Glomerular visceral epithelial cell (primary cell): Measurements from ENCODE around the gene MAGI1.

Experiments
- DNase-seq: peaks from one replicate; pipeline ENCODE4 v3.0.0-alpha.2; 2016; ENCODE audit errors: extremely low spot score

Gene MAGI1

GRCh38 chr3:65974509-65974908 lies 64.2 kb downstream of the MAGI1 start:
- no peak for DNase-seq

DNA sequence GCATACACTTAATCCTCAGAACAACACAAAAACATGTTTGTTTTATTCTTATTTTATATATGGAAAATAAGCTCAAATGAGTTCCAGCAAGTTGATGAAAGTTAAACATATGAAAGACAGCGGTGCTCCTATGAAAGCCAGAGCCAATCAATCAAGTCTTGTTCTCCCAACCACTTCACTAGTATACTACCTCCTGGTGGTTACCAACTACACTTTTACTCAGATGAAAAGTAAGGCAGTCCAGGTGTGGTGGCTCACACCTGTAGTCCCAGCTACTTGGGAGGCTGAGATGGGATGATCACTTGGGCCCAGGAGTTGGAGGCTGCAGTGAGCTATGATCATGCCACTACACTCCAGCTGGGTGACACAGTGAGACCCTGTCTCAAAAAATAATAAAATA lies 66.0 kb downstream of the MAGI1 start:
- no peak for DNase-seq

DNA sequence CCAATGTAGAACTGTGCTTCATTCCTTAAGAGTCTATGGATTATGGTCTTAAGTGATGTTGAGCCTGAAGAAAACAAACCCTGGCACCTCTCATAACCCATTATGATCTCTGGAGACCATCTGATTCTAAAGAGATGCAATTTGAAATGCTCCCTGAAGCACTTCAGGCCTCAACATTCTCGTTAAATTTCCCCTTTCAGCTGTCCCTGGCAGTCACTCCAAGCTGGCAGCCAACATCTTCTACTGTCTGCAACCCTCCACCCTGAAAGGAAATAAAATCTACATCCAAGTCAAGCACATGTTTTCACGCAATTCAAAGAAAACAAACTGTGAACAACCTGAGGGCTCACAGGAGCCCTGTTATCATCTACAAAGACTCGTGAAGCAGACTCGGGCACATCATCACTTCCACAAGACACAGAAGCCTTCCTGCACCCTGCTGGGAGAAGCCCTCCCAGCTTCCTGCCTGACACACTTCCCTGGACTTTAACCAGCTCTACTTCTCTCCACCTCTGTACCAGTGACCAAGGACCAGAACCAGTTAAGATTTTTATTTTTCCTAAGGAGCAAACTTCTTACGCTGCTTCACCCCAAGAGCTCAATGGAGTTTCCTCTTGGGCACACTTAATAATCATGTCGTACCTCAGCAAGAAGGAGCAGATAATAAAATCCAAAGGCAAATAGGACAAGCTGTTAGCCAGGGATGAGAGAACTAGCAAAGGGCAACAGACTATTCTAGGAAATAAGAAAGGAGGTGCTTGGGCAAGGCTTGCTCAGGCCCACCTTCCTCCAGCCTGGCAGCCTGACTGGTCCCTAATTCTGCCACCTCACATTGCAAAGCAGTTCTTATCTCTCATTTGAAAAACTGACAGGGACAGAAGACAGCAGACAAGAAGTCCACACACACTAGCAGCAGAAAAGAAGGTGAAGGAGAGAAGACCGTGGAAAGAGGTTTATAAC lies 67.1 kb downstream of the MAGI1 start:
- no peak for DNase-seq

DNA sequence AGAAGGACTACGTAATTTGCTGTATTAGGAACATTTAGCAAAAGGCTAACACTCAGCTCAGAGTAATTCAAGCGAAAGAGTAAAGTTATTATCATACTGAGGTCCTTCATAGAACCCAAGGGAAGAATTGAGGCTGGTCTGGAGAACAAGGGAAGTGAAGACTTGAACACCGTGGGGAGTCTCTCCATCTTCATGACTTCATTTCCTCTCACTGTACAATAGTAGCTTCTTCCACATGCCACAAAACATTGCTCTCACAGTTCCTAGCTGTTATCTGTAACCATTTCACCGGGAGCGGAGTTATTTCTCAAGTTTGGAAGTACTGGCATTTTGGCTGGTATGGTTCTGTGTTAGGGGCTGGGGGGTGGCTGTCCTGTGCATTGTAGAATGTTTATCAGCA lies 69.7 kb downstream of the MAGI1 start:
- no peak for DNase-seq

DNA sequence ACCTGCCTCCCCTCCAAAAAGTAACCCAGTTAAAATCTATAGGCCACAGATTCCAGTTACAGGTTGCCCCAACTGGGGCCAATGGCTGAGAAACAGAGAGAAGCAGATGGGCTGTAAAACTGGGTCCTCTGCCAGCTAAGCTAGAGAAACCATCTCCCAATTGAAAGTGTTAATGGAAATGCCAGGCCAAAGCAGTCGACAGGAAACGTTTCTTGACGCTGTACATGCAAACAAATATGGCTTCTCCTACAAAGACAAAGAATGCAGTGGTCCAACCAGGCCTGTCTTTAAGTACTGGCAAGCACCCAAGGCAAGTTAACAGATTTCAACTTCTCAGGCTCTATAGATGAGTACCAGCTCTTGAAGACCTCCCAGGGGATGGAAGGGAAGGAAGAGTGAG lies 71.3 kb downstream of the MAGI1 start:
- DNase-seq, result no peak

- no peak for DNase-seq
Measured at GRCh38 chr3:65964838-65965237, 73.9 kb downstream of the MAGI1 start.

GRCh38 chr3:65963787-65964677 lies 74.7 kb downstream of the MAGI1 start:
- DNase-seq, result peak; percentile 79

DNA sequence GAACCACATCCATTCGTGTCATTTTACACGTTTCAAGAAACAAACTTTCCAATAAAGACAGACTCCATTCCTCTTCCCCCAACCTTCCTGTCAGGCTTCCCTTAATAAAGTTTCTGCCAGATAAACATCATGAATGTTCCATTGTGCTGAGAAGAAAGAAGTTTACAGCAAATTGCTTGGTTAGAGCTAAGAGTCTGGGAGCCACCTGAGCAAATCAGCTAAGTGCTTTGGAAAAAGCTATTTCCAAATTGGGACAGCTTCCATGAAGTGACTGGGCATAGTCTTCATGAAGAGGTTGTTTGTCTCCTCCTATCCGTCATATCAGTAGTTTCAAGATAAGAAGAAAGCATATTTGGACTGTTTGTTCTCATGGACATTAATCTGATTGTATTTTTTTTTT lies 77.0 kb downstream of the MAGI1 start:
- DNase-seq, result no peak

GRCh38 chr3:65961128-65961527 lies 77.6 kb downstream of the MAGI1 start:
- no peak for DNase-seq

DNA sequence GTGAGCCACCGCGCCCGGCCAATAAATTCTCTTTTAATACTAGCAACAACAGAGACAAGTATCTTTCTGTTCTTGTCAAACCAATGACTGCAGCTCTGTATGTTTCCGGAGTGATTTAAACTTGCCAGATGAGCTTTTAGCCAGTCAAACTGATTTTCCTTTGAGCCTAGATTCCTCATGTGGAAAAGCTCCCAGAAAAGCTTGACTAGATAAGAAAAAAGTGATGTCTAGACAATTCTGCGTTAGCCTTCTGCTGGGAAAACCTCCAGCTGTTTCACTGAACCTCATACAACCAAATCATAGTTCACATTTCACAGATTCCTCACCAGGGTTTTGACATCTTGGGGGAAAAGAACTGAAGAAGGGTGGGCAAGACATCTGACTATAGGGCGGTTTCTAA lies 78.6 kb downstream of the MAGI1 start:
- no peak for DNase-seq

GRCh38 chr3:65958216-65958615 lies 80.5 kb downstream of the MAGI1 start:
- DNase-seq, result no peak

GRCh38 chr3:65955792-65956477 lies 82.8 kb downstream of the MAGI1 start:
- DNase-seq, result peak; percentile 50

- DNase-seq, result peak; percentile 84
Measured at GRCh38 chr3:65953881-65954733, 84.6 kb downstream of the MAGI1 start.

- DNase-seq, result peak; percentile 37
Measured at GRCh38 chr3:65953301-65953812, 85.4 kb downstream of the MAGI1 start.

DNA sequence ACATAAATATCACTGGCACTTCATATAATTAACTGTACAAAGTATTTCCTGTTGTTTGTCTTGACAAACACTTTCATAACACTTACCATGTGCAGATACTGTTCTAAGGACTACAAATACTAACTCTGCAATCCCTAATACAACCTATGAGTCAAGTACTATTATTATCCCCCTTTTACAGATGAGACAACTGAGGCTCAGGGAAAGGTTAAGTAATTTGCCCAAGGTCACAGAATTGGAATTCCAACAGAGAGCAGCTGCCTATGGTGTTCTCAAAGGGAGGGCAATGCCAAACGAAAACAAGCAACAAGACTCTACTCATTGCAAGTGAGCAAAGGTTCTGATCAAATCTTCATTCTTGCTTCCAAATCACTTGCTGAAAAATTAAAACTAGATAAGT lies 85.9 kb downstream of the MAGI1 start:
- no peak for DNase-seq

DNA sequence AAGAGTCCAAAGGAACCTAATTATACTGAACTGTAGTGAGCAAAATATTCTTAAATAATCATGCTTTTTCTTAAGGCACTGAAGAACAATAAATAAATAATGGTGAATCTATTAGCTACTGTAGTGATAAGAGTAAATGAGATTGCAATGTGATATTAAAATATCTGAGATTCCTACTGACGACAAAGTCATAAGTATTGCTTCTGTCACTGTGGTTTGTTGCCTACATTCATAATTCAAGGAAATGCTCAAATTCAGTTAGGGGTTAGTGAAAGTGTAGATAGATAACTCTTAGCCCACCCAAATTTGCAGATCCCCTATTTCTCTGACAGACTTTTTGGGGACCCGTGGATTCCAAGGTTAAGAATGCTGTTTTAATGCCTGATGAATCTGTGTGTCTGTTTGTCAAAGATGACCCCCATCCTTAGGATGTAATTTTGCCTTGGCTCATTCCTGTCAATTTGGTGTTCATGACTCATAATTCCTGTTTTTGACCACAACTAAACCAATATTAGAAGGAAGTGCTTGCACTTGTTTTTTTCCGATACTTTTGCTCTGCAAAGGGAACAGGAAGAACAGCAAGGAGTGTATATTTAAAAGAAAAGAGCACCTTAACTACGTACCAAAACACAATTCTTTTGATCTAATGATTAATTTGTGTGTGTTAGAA lies 86.7 kb downstream of the MAGI1 start:
- DNase-seq, result peak; percentile 32

- DNase-seq, result no peak
Measured at GRCh38 chr3:65950340-65951326, 88.1 kb downstream of the MAGI1 start.

DNA sequence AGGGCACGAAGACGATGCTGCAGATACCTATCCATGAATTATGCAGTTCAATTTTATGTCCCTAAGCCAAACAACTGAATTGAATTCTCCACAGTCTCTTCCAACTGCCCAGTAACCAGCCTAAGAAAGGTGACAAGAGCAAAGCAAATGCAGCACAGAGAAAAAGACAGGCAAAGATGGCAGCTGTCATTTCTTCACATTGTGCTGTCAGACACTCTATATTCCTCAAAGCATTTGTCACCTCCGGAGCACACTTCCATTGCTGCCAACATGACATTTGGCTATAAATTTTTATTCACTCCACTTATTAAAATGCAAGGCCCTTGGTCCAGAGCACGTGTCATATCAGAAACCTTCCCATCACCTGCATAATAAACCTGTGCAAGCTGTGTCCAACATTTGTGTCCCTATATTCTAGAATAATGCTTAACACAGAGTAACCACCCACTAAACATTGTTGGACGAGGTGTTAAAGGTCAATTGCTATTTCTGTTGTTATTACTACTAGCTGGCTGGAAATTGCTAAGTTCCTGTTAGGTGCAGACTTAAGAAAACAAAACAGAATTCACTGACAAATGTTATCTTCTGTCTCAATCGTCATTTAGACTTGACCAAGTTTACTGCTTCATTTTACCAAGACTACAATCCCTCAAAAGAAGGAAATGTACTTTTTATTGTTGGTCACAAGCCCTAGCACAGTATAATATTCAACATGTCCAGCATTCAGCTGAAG lies 89.7 kb downstream of the MAGI1 start:
- no peak for DNase-seq
